ENCODE measurements around the gene DGKI. TPM values are rescaled to one million over a fixed set of nuclear protein-coding genes. Genes with fewer than 3 reads are reported as not detected.

Gene DGKI
- total RNA-seq, 1 donor from 2014 or later, result 1.5 TPM

- DNase-seq, result no peak
Observed at GRCh38 chr7:137531671-137532070, 315.1 kb downstream of the DGKI start.

DNA sequence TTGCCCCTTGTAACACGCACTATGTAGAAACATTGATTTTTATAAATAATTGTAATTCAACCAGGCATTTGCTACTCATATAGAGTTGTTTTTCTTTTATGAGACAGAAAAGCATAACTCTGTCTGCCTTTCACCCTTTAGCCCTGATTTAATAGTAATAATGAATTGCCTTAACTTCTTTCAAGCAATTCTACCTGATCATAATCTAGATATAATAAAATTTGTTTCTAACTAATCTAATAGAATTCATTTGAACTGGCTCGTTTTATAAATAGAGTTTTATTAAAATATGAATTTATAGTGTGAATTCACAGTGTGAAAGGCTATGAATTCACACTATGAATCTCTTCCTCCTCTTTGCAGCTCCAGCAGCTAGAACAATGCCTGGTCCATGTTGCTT lies 319.1 kb downstream of the DGKI start:
- no peak for DNase-seq

DNA sequence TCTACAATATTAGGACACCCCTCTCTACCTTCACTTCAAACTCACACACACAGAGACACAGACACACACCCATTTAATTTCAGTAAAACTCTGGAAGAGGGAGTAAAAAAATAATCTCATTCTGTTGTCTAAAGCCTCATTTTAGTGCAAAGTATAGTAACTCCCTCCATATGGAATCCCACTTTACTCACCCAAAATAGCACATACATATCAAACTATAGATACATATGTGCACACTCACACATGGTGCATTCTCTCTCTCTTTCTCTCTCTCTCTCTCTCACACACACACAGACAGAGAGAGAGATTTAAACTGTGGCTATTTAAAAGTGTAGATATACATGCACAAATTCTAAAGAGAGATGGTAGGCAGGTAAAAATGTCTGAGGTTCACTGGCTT lies 323.6 kb downstream of the DGKI start:
- DNase-seq, result no peak

GRCh38 chr7:137521451-137521850 lies 325.3 kb downstream of the DGKI start:
- DNase-seq, result no peak

GRCh38 chr7:137519947-137520346 lies 326.8 kb downstream of the DGKI start:
- DNase-seq, result no peak

DNA sequence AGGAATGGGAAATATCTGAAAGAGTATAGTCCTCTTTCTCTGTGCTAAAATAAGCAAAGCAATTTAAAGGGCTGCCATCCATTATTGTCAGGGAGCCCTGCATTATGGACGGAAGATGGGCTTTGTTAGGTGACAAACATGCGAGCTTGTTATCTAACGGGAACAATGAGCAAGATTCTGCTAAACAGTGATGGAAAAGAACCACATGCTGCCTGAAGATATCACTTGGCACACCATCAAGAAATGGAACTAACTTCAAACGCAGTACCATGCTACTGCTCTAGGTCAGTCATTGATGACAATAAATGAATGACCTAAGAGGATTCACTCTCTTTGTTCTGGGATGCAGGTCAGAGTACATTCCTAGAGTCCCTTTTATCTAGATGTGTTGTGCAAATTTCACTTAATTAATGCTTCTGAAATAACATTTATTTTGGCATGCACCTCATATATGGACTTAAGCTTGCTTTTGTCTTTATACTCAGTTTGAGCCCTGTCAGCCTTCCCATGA lies 327.5 kb downstream of the DGKI start:
- DNase-seq, result no peak

- no peak for DNase-seq
Observed at GRCh38 chr7:137513091-137513490, 333.7 kb downstream of the DGKI start.

DNA sequence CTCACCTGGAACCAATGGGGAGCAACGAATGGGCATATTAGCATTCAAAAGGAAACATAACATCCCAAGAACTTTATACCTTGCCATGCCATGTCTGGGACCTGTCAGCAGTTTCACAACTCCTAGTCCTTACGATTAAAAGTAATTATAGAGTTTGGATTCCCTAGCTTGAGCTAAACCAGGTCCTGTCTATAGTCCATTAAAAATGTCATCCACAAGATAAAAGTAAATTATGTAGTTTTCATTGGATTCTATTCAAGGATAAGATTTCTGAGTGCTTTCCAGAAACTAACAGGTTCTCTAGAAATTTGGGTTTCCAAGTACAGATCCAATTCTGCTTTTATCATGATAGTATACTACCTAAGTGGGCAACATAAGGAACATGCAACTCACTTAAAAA lies 339.7 kb downstream of the DGKI start:
- no peak for DNase-seq

DNA sequence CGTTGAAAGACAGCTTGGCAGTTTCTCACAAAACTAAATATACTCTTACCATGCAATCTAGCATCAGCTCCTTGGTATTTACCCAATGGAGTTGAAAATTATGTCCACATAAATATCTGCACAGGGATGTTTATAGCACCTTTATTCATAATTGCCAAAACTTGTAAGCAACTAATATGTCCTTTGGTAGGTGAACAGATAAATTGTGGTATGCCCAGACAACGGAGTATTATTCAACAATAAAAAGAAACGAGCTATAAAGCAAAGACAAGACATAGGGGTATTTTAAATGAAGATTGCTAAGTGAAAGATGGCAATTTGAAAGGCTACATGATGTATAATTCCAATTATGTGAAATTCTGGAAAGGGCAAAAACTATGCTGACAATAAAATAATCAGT lies 340.7 kb downstream of the DGKI start:
- no peak for DNase-seq

- DNase-seq, result no peak
Observed at GRCh38 chr7:137501562-137501961, 345.2 kb downstream of the DGKI start.

GRCh38 chr7:137492889-137493288 lies 353.9 kb downstream of the DGKI start:
- no peak for DNase-seq

GRCh38 chr7:137489880-137490279 lies 356.9 kb downstream of the DGKI start:
- no peak for DNase-seq

- DNase-seq, result no peak
Observed at GRCh38 chr7:137488038-137488437, 358.7 kb downstream of the DGKI start.

DNA sequence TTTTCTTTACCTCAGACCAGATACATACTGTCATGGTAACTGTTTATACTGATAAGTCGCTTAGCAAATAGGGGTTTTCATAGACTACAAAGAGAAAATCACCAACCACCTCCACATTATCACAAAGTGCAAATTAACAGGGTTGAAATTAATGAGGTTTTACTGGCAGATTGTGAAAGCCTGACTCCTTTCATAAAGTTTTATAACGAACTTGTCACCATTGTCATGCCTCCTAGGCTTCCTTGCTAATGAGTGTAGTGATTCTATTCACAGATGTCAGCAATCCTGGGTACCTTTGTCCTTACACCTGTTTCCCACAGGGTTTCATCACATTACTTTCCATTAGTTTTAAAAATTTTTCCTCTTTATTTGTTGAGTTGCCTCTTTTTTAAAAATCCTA lies 361.0 kb downstream of the DGKI start:
- DNase-seq, result no peak

GRCh38 chr7:137484326-137484725 lies 362.4 kb downstream of the DGKI start:
- no peak for DNase-seq

DNA sequence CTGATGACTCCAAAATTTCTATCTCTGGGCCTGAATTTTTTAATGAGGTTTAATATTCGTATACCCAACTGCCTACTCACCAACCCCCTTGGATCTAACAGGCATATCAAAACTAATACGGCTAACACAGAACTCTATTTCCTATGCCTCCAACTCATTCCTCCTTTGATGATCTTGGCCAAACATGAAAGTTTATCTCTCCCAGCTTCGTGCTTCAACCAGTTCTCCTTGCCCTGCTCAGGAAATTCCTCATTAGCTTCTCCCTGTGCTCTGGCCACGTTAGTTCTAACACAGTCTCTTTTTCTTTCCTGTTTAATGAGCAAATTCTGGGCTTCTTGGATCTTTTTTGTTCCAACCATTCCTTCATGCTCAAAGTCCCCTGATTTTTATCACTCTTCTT lies 364.3 kb downstream of the DGKI start:
- no peak for DNase-seq

- DNase-seq, result no peak
Observed at GRCh38 chr7:137480824-137481365, 365.9 kb downstream of the DGKI start.

GRCh38 chr7:137480401-137480800 lies 366.4 kb downstream of the DGKI start:
- no peak for DNase-seq

- DNase-seq, result no peak
Observed at GRCh38 chr7:137476937-137477336, 369.8 kb downstream of the DGKI start.

- no peak for DNase-seq
Observed at GRCh38 chr7:137475966-137476365, 370.8 kb downstream of the DGKI start.

DNA sequence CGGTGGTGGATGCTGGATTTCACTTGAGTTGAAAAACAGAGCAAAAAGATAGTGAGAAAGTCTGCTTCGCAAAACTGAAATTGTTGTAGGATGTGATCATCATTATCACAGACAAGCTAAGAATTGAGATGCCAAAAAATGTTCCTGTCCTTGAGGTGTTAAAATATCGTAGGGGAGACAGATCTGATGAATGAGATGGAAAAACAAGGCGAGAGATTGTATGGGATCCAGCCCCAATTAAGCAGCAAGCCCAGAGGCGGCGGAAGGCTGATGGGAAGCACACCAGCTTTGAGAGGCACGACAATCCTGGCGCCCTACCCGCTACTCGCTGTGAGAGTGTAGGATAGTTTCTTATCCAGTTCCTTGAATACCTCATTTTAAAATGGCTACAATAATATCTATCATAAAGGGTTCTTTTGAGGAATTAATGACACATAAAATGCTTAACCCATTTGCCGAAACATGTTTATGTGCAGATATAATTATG lies 372.2 kb downstream of the DGKI start:
- DNase-seq, result no peak

GRCh38 chr7:137471128-137471527 lies 375.6 kb downstream of the DGKI start:
- no peak for DNase-seq

DNA sequence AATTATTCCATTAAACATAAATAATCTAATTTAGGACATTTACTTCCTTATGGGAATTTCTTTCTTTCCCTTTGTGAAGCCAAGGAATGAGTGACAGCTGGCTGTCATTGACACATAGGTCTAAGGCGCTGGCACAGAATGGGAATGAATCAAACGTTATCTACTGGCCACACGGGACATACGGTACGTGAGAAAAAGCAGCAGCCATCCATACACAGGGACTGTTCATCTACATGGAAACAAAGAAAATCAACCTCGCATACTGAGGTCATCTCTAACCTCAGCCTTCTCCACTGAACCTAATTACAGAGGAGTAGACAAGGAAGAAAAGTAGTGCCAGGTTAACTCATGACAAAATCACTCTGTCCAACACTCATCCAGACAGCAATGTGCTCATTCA lies 376.9 kb downstream of the DGKI start:
- no peak for DNase-seq

DNA sequence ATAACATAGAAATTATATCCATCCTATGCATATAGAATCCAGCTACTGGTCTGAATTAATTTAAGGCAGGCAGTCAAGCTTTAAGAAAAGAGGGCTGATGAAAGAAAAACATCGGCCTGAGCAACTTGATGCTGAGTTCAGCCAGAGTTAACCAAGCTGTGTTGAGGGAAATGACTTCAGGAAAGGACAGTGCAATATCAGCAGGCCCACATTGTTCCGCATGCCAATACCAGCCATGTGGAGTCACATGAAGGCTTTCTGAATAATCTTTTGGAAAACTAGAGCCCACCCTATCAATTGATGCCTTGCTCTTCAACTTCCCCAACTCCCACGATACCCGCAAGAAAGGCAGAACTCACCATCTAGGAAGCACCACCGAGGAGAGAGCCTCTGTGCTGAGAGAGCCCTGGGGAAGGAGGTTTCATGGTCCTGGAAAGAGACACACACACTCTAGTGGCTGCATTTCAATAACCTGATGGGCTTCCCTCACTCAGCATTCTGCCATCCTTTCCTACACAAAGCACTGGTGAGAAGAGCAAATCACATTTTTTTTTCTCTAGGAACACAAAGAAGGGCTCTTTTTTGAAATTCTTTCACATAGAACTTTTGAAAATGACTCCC lies 377.5 kb downstream of the DGKI start:
- DNase-seq, result no peak
